Measurements from ENCODE around the gene SLC6A5. TPM values are rescaled to one million over a fixed set of nuclear protein-coding genes. Genes with fewer than 3 reads are reported as not detected.

The SLC6A5 gene
- polyA plus RNA-seq, 1 of the 3 experiments (the other 2 are of a cell fraction): not detected

GRCh38 chr11:20558741-20559140 is 40.7 kb upstream of the SLC6A5 start:
- Histone ChIP-seq H4K20me1 (ENCODE audit: insufficient read depth) (no peaks in the 10 kb centered on the region), H3K27ac (ENCODE audit: low read depth in 2 of 2, low read length in 1 of 2) (no peak overlapping the region), H3K9me2 (no peaks in the 10 kb centered on the region), H3K4me3 (ENCODE audit: low read depth in 2 of 2, low read length in 1 of 2) (no peak overlapping the region), H3K4me2 (no peak overlapping the region), H3K79me2 (ENCODE audit: insufficient read depth) (no peaks in the 10 kb centered on the region), H3F3A (replicated peaks; ENCODE audit: insufficient read depth) (no peaks in the 10 kb centered on the region), H3K4me1 (ENCODE audit: control insufficient read depth in 1 of 2, insufficient read depth in 2 of 2, low read depth in 1 of 2, low read length in 1 of 2) (peaks cover 0 to 2% of the 10 kb centered on the region in 2 experiments; a peak in 1 of 4 replicates), H3K36me3 (replicated peaks in 1 of 2; ENCODE audit: control insufficient read depth in 1 of 2, insufficient read depth in 2 of 2, low read length in 1 of 2) (no peaks in the 10 kb centered on the region), H2AFZ (ENCODE audit: low read depth) (no peak overlapping the region), H3K9ac (no peak overlapping the region), H3K27me3 (ENCODE audit: insufficient read depth) (no peaks in the 10 kb centered on the region), H3K9me3 (no peaks in the 10 kb centered on the region)
- CTCF ChIA-PET: interaction anchor here (0.9 kb wide), 1 partner anchor 51 kb away, joined by 4 read pairs; no protein-coding TSS in a partner anchor
- DNase-seq: no peak
- no peak for TF ChIP-seq CTCF (IDR thresholded peaks at IDR 0.05)
- no peak for TF ChIP-seq REST (IDR thresholded peaks at IDR 0.05; ENCODE audit: low read depth, low read length)
- TF ChIP-seq JUND (IDR thresholded peaks at IDR 0.05): no peak
- no peak for TF ChIP-seq USF2 (IDR thresholded peaks at IDR 0.05; ENCODE audit: borderline replicate concordance, low read depth, low read length)
- TF ChIP-seq MAX (IDR thresholded peaks at IDR 0.05; ENCODE audit: low read depth): no peak
- TF ChIP-seq EP300 (IDR thresholded peaks at IDR 0.05; ENCODE audit: borderline replicate concordance in 1 of 2, low read depth in 1 of 2, low read length in 1 of 2): no peak
- TF ChIP-seq SMC3 (IDR thresholded peaks at IDR 0.05; ENCODE audit: low read depth, low read length): no peak
- no peak for TF ChIP-seq CHD2 (IDR thresholded peaks at IDR 0.05; ENCODE audit: low read length, partially characterized antibody)
- no peak for TF ChIP-seq MEF2A (IDR thresholded peaks at IDR 0.05; ENCODE audit: borderline replicate concordance, low read depth)
- TF ChIP-seq GABPA (IDR thresholded peaks at IDR 0.05; ENCODE audit: low read depth): no peak
- TF ChIP-seq YY1 (IDR thresholded peaks at IDR 0.05; ENCODE audit: low read depth): no peak
- no peak for TF ChIP-seq PBX3 (IDR thresholded peaks at IDR 0.05)
- TF ChIP-seq GATA2 (CRISPR knock-in tag; IDR thresholded peaks at IDR 0.05): no peak
- no peak for TF ChIP-seq IRF3 (IDR thresholded peaks at IDR 0.05; ENCODE audit: low read depth, low read length)
- TF ChIP-seq TCF12 (IDR thresholded peaks at IDR 0.05): no peak
- 39% methylated on average over 4 of the region's 4 CpGs for WGBS (ENCODE audit: low lambda C conversion rate)
- POLR2A ChIA-PET: no interaction called here

All from SK-N-SH (cell line).